GM18873 (cell line): ENCODE results near the gene CACNA1D.
A peak's percentile ranks its signal among the peaks of the same experiment; 100 is the strongest.

Experiments used
- ATAC-seq: cut with Tn5 transposase; IDR thresholded peaks from one replicate; pipeline ENCODE4 v1.9.1; 2021; ENCODE audit warnings: mild to moderate bottlenecking, moderate library complexity, moderate number of reproducible peaks; ENCODE audit not compliant: unreplicated experiment, low FRiP score

Gene CACNA1D

DNA sequence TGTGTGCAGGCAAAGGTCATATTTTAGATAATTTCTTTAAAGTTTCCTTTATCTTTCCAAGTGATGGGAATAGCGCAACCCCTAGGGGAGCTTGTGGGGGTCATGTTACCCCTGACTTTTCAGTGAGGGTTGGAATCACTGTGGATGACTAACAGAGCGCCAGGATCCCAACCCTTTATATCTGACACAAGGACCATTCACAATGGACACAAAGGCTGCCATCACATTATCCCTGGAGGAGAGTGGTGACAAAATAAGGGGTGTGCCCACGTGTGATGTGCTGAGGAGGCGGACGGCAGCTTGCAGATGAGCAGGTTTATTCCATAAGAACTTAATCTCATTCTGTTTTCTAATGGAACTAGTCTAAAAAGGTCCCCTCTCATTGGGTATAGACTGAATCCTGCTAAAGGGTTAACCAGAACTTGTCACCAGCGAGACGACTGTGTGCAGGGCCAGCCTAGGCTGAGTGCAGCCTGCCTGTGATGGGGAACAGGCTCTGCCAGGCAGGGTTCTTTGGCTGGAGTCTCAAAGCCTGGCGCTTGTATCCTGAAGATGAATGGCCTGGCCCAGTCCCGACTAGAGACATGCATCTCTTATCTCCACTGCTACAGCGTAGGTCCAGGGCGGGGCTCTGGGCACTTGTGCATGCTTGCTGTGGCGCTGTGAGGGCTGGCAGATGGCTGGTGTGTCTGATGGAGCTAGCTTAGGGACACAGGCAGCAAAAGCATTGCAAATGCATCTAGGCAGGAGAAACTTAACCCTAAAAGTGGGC, 301.6 kb downstream of the CACNA1D start:
- ATAC-seq, result no peak

DNA sequence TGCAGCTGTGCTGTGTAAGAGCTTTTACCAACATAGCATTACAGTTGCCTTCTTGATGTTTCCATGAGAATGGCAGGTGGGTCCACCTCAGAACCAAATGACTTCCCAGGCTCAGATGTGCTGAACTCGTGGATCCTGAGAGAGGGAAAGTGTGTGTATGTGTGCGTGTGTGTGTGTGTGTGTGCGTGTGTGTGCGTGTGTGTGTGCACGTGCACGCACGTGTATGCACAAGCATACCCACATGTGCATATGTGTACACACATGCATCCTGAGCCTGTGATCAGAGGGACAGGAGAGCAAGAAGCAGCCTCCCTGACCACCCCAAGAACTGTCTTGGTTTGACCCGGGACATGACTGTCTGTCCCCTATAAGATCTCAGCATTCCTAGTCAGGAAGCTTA, 303.7 kb downstream of the CACNA1D start:
- ATAC-seq, result no peak

DNA sequence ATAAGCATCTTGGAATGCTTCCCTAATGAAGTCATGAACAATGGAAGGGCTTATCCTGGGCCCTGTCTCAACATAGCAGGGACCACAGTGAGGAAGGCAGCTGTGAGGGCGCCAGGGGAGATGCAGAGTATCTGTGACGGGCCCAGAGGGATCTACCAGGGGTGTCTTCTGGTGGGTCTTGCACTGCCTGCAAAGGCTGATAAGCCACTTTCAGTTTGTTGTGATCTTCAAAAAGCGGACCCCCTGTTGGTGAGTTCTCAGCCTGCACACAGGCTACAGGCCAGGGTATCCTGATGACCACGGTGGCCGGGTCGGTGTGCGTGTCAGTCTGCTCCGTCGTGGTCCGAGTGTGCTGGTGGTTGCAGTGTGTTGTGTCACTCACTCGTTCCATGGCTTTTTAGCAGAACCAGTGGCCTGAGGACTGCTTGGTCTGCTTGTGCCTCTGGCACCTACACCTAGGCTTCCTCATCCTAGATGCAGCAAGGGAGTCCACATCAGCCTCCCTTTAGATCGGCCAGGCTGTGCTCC, 305.0 kb downstream of the CACNA1D start:
- ATAC-seq, result no peak

DNA sequence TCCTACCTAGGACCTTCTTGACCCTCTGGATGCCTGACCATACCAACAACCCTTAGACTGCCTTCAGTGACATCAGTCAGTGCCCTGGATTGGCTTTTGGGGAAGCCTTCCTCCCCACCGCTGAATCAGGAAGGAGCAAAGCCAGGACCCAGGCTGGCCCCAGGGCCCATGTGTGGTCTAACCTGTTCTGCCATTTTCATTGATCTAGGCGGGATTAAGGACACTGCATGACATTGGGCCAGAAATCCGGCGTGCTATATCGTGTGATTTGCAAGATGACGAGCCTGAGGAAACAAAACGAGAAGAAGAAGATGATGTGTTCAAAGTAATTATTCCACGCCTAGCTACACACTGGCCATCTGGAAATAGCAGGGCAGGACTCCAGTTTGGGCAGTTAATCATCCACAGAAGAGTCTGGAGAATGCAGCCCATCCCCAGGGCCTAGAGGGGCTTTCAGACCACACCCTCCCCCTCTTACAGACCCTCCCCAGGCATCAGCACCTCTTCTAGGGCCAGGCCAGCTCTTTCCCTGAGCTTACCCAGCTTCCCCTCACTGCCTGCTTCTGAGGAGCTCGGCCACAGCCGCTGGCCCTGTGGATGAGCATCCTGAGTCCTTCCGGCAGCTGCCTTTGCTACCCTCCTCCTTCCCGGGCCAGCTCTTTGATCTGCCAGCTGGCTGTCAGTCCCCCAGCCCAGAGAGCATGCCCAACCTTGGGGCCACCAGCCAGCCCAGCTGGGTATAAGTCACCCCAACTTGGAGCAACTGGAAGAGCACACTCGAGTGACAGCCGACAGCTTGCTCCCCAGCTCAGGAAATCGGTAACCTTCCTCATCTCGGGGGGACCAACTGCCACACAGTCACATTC, 305.9 kb downstream of the CACNA1D start:
- no peak for ATAC-seq

DNA sequence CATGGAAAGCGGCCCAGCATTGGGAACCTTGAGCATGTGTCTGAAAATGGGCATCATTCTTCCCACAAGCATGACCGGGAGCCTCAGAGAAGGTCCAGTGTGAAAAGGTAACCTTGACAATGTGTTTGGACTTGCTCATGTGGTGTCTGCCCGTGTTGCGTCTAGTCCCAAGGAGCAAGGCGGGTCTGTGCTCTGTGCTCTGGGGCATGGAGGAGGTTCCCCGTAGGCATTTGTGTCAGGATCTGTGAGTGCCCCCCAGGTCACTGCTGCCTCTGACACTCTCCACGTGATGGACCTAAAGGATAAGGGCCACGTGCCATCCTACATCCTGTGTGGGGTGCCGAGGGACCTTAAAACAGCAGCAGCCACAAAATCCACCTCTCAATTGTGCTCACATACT, 306.9 kb downstream of the CACNA1D start:
- no peak for ATAC-seq

DNA sequence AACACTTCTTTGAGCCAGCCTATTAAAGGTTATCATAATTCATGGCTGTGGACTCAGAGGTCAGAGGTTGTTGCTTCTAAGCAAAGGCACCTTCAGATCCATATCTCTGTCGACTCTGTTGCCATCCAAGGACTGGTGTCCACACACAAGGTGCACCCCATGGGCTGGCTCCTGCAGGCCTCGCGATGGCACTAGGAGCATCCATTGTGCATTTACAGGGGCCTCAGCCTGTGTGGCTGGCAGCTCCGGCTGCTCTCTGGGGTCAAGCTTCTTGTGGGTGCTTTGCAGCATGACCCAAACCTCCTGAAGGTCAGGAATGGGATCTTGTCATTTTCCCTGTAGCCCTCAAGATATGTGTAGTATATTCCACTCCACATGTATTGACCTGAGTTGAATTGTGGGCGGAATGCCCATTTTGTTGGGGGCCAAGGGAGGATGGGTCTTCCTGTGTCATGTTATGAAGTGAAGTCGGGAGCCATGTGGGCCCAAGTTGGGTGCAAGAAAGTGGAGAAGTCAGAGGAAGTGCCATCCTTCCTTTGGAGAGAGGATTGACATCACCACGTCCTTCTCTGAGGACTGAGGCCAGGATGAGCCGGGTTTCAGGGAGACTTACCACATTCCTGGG, 308.0 kb downstream of the CACNA1D start:
- ATAC-seq, result no peak

DNA sequence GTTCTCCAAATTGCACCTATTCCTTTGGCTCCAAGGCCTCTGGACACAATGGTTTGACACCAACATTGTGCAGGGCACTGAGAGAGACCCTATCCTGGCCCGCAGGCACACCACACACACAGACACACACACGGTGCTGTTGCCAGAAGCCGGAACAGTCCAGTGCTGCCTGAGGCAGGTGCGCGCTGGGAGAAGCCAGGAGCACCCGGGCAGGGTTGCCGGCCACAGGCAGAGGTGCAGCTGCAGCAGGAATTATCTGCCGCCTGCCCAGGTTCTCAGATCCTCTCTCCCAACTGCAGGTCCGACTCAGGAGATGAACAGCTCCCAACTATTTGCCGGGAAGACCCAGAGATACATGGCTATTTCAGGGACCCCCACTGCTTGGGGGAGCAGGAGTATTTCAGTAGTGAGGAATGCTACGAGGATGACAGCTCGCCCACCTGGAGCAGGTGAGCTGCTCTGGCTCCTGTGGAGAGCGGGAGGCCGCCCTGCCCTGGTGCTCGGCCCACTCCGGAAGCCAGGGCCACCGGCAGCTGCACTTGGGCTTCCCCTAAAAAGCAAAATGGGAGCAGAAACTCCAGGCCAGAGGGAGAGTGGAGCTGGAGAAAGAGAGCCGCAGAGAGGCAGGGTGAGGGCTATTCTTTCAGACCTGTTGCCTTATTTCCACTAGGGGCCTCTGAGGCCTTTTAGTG, 308.9 kb downstream of the CACNA1D start:
- ATAC-seq, result no peak

DNA sequence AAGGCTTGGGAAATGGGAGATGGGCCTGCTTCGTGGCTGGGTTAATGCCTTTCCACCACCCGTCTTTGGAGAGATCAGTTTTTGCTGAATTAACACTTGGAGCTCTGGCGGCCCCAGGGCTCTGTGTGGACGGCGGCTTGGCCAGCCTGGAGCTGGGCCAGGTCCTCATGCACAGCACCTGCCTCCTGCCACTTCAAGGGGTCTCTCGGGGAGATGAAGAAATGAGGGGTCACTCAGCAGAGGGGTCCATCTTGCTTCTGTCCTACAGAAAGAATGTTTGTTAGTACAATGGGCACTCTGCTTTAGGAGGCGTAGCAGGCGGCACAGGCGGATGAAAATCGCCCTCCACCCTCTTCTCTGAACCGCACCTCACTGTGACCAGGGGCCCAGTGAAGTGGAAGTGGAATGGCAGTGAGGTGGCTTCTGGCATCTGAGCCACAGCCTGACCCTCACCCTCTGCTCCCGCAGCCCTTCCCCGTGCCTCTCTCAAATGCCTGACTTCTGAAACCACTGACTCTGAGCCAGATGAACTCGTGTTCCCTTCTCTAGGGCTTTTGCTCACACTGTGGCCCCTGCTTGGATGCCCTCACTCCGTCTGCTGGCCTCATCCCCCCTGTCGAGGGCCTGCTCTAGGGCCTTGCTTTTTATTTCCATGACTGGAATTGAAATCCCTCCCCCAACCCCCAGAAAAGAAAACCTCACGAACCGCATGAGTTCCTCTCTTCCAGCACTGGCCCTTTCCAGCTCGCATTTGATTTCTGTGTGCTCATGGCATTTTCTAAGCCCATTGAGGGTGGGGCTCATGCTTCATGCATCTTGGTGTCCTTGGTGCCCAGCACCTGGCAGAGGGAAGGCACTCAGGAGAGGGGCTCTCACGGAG, 309.6 kb downstream of the CACNA1D start:
- ATAC-seq, result no peak

DNA sequence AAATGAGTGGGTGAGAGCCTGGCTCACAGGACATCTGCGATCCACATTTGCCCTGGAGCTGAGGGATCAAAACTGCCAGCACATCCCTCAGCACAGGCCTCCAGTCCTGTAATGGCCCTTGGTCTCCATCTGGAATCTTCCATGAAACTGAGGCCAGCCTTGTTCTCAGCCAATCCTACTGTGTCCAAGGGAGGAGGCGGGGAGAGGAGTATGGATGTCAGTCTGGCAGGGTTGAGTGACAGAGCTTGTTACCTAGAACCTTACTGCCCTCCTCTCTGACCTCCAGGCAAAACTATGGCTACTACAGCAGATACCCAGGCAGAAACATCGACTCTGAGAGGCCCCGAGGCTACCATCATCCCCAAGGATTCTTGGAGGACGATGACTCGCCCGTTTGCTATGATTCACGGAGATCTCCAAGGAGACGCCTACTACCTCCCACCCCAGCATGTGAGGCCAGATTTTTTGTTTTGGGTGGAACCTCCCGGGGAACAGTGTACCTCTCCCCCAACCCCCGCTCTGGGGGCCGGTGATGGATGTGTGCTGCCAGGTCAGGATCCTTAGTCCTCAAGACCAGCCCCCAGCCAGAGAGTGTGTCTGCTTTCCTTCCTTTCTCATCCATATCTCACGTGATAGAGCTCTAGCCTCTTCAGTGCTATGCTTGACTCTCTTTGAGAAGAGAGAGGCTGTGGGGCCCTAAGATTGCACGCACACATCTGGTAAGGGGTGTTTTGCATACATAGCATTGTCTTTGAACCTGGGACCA, 310.5 kb downstream of the CACNA1D start:
- ATAC-seq, result peak; percentile 40

DNA sequence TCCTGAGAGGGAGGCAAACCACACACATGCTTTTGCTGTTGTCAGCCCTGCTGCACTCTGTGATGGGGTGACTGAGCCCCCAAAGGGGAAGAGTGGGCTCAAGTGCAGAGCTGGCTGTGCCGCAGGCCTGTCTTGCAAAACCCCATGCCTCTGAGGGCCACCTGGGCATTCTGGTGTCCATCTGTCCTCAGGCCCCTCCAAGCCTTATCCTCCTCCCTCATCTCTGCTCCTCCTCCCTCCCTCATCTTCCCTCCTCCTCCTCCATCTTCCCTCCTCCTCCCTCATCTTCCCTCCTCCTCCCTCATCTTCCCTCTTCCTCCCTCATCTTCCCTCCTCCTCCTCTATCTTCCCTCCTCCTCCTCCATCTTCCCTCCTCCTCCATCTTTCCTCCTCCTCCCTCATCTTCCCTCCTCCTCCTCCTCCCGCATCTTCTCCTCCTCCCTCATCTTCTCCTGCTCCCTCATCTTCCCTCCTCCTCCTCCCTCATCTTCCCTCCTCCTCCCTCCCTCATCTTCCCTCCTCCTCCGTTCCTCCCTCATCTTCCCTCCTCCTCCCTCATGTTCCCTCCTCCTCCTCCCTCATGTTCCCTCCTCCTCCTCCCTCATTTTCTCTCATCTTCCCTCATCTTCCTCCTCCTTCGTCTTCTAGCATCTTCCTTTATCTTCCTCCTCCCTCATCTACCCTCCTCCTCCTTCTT, 311.2 kb downstream of the CACNA1D start:
- no peak for ATAC-seq

DNA sequence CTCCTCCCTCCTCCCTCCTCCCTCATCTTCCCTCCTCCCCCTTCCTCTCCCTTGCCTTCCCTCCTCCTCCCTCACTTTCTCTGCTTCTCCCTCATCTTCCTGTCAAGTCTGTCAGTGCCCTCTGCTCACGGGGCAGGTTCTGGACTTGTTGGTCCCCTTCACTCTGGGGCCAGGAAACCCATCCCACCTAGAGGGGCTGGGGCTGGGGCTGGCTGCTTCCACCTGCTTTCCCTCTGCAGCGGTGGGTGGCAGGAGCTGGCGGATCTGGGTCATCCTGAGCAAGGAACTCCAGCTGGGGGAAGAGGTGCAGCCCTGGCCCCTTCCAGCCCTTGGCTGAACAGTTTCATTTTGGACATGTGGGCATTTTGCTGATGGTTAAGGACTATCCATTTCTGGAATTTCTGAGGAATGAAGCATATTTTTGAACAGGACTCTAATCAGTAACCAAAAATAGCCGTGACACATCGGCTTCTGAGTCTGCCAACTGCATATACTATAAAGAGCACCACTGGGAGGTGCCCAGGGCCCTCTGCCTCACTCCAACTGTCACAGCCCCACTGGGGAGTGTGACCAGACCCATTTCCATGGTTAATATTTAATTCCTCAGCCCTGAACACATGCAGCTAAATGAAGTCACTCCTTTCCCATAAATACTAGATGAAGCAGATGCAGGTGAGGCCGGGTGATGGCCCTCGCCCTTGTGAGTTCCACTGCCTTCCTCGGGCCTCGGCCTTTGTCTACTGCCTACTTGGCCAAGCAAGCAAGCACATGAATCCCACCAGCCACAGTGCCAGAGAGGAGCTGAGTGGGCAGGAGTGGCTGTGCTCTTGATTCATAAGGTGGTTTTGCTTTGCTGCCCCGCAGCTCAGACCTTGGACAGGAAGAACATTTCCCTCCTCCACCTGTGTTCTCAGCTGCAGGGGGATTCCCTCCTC, 312.0 kb downstream of the CACNA1D start:
- ATAC-seq, result no peak

DNA sequence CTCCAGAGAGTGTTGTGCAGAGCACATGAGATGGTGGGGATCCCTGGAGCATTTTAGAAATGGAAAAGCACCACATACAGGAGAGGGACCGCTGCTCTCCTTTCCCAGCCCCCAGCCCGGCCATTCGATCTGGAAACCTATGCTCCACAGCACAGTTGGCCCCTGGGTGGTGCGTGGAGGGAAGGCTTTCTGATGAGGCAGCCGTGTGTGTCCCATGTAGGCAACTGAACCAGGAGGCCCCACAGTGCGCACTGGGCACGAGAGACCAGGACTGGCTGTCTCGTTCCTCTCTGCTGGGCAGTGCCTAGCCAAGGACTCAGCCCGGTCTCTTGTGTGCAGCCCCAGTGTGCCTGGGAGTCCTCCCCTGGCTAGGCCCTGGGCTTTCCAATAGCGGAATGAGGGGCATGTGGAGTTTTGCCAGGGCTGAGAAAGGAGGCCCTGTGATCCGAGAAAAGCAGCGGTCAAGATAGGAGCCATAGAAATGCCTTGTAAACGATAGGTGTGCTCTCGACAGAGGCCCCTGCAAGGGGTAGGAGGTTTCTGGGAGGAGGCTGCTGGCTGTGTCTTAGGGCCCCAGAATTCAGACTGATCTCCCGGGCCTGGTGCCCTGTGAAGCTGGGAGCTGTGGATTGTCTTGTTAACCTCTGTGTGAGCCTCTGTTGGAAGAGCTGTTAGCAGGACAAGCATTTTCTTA, 312.9 kb downstream of the CACNA1D start:
- ATAC-seq, result no peak

DNA sequence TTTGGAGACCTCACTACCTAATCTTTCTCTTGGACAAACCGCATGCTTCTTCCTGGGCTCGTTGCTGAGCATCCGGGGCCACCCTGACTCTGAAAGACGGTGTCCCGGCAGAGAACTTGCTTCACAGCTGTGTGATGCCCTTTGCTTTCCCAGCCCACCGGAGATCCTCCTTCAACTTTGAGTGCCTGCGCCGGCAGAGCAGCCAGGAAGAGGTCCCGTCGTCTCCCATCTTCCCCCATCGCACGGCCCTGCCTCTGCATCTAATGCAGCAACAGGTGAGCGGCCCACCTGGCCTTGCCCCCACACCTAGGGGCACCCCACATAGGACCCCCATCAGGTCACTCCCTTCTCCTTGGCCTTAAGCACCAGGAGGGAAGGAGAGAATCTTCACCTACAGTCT, 314.1 kb downstream of the CACNA1D start:
- no peak for ATAC-seq

DNA sequence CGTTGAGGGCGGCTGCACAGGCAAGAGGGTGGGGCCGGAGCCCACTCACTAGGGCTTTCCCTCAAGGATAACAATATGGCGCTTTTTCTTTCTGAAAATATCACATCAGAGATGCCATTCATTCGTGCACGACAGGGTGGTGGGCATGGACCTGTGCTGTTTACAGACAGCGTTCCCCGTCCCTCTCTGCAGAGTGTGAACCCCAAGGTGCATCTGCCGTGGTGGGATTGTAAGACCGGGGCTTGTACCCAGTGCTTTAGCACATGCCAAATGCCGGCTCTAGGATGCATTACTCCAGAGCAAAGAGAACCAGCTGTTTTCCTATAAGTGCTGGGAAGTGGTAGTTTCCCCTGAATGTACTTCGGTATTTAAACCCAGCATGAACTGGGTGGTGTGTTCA, 314.9 kb downstream of the CACNA1D start:
- ATAC-seq, result no peak

DNA sequence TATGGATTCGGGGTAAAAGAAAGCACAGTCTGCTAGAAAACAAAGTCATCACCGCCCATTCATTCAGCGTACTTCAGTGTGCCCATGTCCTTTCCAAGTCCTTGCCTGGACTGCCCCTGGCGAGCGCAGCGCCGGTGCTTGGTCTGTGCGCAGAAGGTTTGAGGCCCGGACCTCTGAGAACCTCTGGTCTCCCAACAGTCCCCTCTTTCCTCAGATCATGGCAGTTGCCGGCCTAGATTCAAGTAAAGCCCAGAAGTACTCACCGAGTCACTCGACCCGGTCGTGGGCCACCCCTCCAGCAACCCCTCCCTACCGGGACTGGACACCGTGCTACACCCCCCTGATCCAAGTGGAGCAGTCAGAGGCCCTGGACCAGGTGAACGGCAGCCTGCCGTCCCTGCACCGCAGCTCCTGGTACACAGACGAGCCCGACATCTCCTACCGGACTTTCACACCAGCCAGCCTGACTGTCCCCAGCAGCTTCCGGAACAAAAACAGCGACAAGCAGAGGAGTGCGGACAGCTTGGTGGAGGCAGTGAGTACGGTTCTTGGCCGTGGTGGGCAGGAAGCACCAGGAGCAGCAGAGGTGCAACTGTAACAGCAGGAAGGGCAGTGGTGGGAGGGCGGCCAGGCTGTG, 315.5 kb downstream of the CACNA1D start:
- ATAC-seq, result no peak
